GM19239 (cell line): Measurements from ENCODE around the gene FHIT.
"Not testable (repeated sequence)": the region's sequence is repeated elsewhere in the genome, so short reads cannot be mapped to it uniquely, and the experiment has no call there.

ENCODE experiments used
- DNase-seq: peaks from one replicate; pipeline ENCODE4 v3.0.0; 2011; ENCODE audit warnings: low spot score; ENCODE audit not compliant: insufficient read length
- FAIRE-seq: peaks from 2 replicates; lab custom pipeline; 2011; peaks lifted over from hg19 to GRCh38; lab: Jason Lieb, UNC

Gene FHIT

DNA sequence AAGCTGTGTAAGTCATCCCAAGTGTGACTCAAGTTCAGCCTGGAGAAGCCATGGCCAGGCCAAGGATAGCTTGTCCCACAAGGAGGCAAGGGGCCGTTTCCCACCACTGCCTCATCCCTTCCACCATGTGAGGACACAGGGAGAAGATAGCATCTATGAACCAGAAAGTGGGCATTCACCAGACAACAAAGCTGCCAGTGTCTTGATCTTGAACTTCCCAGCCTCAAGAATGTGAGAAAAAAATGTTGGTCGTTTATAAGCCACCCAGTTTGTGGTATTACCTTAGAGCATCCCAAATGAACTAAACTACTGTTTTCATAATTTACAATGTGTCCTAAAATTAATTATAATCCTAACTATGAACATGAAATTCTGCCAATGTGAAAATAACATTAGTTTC, 1270.7 kb downstream of the FHIT start:
- DNase-seq = no peak
- peak; percentile 18 for FAIRE-seq

DNA sequence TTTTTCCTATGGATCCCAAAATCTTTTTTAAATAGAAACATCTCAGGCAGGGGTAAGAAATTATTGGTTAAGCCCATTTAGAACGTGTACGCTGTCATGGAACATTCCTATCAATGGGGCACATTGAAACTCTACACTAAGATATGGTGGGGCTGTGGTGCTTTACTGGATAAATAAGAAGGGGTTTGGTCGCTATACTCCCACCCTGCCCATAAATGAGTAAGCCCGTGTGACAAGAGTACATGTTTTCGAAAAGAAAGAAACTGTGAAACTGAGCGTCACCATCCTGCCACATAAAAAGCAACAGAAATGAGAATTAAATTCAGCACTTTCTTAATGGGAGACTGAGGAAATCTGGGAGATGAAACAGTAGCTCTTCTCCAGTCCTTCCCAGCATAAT, 1271.7 kb downstream of the FHIT start:
- FAIRE-seq = no peak
- DNase-seq = no peak

DNA sequence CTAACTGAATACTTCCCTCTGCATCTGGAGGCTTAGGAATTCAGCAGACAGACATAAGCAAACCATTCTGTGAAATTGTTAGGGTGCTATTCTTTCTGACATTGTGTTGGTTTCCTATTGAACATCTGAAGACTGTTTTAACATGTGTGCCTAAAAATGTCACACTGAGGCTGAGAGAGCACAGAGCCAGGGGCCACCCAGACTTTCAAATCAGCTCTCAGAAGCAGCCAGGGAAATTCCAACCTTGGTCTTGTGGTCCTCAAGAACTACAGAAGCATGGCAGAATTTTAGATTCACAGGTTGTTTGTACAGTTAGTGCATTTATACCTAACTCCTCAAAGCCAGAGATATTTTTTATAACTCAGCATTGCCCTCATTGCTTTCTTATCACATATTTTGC, 1272.3 kb downstream of the FHIT start:
- FAIRE-seq = peak; percentile 54
- no peak for DNase-seq

- DNase-seq (no peak), FAIRE-seq (no peak)
Observed at GRCh38 chr3:59970796-59971195, 1280.5 kb downstream of the FHIT start.

DNA sequence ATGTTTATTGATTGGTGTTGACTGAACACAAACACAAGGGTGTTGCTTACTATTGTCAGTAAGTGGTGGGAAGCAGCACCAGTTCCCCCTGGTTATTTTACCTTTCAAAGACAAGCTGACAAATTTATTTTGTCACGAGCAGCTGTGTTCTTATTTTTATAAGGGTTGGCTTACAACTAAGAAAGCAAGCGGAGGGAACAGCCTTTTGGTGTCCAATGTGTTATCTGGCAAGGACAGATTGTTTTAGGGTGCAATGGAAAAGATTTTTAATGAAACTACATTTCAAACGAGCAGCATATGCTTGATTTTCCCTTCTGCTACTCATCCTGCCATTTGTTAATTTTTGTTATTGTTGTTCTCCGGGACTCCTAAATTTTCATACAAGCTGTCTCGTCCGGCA, 1280.9 kb downstream of the FHIT start:
- DNase-seq (no peak), FAIRE-seq (no peak)

GRCh38 chr3:59968513-59969045, 1282.7 kb downstream of the FHIT start:
- DNase-seq (no peak), FAIRE-seq (no peak)

- FAIRE-seq (no peak), DNase-seq (no peak)
Observed at GRCh38 chr3:59963676-59964075, 1287.6 kb downstream of the FHIT start.

DNA sequence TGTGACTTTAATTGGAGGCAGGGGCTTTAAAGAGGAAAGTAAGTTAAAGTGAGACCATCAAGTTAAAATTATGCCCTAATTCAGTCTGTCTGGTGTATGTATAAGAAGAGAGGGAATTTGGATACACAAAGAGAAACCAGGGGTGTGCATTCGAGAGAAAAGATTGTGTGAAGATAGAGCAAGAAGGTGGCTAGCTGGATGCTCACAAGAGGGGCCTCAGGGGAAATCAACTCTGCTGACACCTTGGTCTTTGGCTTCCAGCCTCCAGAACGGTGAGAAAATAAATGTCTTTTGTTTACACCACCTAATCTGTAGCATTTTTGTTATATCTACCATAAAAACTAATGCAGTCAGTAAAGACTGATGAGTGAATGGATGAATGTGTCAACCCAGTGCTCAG, 1294.1 kb downstream of the FHIT start:
- DNase-seq (no peak), FAIRE-seq (no peak)

DNA sequence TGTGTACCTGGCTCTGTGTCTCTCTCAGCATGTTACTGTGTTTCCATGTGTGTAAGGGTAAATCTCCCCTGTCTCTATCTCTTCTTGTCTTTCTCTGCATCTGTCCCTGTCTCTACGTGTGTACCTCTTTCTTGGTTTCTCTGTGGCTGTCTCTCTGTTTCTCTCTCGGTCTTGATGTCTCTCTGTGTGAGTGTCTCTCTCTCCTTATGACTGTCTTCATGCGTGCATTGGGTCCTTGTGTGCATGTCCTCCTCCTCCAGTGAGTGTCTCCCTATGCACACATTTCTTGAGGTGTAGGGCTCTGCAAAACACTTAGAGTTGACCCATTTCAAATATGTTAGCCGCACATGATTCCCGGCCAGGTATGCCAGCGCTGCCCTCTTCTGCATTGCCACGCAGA, 1298.1 kb downstream of the FHIT start:
- no peak for FAIRE-seq
- DNase-seq = no peak

DNA sequence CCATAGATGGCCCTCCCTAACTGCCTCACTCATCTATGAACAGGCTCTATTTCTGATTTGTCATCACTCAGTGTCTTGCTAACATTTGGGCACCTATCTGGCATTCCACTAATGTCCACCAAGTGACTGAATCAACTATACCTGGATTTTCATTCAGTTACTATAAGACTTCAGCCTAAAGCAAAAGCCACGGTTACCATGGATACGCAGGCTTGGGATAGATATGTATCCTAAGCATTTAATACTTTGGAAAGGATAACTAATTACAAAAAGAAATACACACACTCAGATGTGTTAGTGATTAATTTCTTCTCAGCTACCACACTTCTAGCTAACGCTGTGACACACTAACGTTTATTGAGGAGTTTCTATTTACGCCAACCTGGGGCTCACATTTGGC, 1301.9 kb downstream of the FHIT start:
- no peak for FAIRE-seq
- DNase-seq = no peak

DNA sequence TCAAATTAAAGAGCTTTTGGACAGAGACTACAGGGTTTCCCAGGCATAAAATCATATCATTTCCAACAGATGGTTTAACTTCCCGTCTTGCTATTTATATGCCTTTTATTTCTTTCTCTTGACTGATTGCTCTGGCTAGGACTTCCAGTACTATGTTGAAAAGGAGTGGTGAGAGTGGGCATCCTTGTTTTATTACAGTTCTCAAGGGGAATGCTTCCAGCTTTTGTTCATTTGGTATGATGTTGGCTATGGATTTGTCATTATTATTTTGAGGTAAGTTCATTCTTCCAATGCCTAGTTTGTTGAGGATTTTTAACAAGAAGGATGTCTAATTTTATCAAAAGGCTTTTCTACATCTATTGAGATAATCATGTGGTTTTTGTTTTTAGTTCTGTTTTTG, 1304.9 kb downstream of the FHIT start:
- DNase-seq (no peak), FAIRE-seq (no peak)

DNA sequence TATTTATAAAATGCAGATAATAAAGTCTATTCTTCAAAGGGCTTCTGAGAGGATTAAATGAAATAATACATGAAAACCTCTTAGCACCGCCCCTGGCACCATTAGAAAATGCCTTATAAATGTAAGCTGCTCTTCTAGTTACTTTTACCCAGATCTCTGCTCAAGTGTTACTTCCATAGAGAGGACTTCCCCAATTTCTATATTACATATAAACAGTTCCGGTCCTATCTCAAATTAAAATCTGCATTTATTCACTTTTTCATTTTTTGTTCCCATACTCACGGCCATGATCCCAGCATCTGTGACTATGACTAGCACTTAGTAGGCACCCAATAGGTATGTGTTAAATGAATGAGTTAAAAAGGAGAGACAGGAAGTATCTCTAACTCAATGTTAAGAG, 1310.5 kb downstream of the FHIT start:
- FAIRE-seq (no peak), DNase-seq (no peak)

- DNase-seq (no peak), FAIRE-seq (no peak)
Observed at GRCh38 chr3:59939826-59940426, 1311.3 kb downstream of the FHIT start.

DNA sequence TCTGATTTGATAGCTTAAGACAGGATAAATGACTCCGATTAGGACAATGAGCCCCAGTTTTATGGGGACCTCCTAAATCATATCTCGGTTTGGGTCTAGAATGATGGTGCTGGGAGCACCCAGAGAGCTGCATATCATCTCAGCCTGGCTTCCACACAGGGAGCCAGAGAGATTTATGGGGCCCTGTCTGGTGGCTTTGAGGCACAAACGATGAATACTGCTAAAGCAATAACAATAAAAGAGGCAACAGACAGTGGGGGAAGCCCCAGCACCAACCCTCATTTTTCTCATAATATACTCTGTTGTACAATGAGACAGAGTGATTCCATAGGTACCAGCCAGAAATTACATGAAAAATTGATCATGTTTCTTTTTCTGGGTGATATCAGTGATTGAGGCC, 1312.4 kb downstream of the FHIT start:
- FAIRE-seq (no peak), DNase-seq (no peak)

DNA sequence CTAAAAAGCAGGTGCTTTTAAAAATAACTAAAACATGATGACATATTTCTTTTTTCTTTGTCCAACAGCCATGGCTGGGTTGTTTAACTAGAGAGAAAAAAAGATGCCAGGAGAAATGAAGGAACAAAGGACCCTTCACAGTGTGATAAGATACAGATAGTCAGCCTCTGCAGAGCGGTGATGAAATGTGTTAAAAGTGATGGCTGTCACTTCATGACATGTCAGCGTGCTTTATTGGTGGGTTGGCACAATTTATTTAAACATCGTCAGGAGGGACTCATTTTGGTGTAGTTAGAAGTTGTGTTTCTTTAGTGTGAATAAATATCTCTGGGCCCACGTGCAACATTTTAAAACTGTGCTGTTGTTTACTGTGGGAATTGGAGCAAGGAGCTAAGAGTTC, 1314.1 kb downstream of the FHIT start:
- FAIRE-seq = no peak
- DNase-seq = no peak

DNA sequence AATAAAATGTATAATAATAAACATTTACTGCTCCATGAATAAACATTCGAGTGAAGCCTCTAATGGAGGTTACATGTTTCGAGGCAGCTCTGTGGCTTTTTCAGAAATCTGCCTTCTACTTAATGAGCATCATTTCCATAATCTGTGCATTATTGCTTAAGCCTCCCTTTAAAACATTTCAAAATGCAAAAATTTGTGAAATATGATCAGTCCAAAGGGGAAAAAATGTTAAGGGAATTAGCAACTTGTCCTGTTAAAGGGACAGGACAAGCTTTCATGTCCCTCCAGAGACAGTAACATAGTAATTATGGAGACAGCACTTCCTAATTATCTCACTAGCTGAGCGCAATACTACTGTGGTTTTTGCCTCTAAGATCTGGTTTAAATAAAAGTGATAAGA, 1314.8 kb downstream of the FHIT start:
- DNase-seq (no peak), FAIRE-seq (no peak)

- no peak for FAIRE-seq
- peak; percentile 2 for DNase-seq
Observed at GRCh38 chr3:59935025-59935424, 1316.2 kb downstream of the FHIT start.

DNA sequence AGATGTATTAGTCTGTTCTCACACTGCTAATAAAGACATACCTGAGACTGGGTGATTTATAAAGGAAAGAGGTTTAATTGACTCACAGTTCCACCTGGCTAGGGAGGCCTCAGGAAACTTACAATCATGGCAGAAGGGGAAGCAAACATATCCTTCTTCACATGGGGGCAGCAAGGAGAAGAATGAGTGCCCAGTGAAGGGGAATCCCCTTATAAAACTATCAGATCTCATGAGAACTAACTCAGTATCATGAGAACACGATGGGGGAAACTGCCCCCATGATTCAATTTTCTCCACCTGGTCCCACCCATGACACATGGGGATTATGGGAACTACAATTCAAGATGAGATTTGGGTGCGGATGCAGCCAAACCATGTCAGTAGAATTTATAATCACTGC, 1316.7 kb downstream of the FHIT start:
- not testable (repeated sequence) for DNase-seq, FAIRE-seq

- FAIRE-seq = no peak
- DNase-seq = no peak
Observed at GRCh38 chr3:59930170-59930569, 1321.1 kb downstream of the FHIT start.

- FAIRE-seq (no peak), DNase-seq (no peak)
Observed at GRCh38 chr3:59927056-59927455, 1324.2 kb downstream of the FHIT start.

GRCh38 chr3:59925946-59926345, 1325.3 kb downstream of the FHIT start:
- no peak for FAIRE-seq
- DNase-seq = no peak

DNA sequence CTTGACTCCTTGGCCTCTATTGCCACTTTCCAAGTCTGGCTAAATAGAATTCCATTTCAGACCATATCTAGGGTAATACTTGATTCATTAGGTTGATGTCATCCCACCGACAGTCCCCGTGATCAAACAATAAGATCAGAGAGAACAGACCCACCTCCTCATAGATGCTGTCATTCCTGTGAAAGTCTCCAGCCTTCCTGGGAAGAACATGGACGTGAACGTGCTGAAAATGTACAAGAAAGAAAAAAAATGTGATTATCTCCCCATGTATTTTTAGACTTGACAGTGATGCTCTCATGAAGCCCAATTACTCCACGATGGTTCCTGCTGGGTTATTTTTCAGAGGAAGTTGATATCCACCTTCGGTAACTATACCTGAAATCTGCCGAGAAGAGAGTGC, 1329.1 kb downstream of the FHIT start:
- FAIRE-seq (no peak), DNase-seq (no peak)

- FAIRE-seq (no peak), DNase-seq (no peak)
Observed at GRCh38 chr3:59920822-59921221, 1330.4 kb downstream of the FHIT start.
